ENCODE data around the gene TATDN3. TPM values are rescaled to one million over a fixed set of nuclear protein-coding genes. Genes with fewer than 3 reads are reported as not detected.
A peak's percentile ranks its signal among the peaks of the same experiment; 100 is the strongest.

Gene TATDN3
- total RNA-seq, 2 experiments from 2014 or later: 15.3 to 17.0 TPM

- Mint-ChIP-seq H3K4me1 (ENCODE audit: low read depth) (no peaks in the 10 kb centered on the region), H3K9me3 (ENCODE audit: insufficient read depth) (no peaks in the 10 kb centered on the region), H3K36me3 (ENCODE audit: low read depth) (peaks cover 18% of the 10 kb centered on the region), H3K4me3 (no peak overlapping the region), H3K27ac (no peak overlapping the region), H3K27me3 (ENCODE audit: low read depth) (no peaks in the 10 kb centered on the region)
- POLR2A ChIA-PET: no interaction called here
- CTCF ChIA-PET: no interaction called here
- no peak for DNase-seq
- ATAC-seq: no peak
These were observed 14.1 kb downstream of the TATDN3 start for GRCh38 chr1:212805767-212806166.

GRCh38 chr1:212814537-212815334, 23.0 kb downstream of the TATDN3 start:
- POLR2A ChIA-PET: no interaction called here
- DNase-seq: peak; percentile 30
- ATAC-seq: no peak
- CTCF ChIA-PET: interaction anchor here (0.6 to 2.0 kb wide), 17 partner anchors 9 to 308 kb away, joined by 3 to 9 read pairs (median 3); partner anchors contain the start of genes FLVCR1, NSL1, SPATA45 and TATDN3
- Mint-ChIP-seq H3K27ac (no peak overlapping the region), H3K36me3 (ENCODE audit: low read depth) (no peaks in the 10 kb centered on the region), H3K27me3 (ENCODE audit: low read depth) (no peaks in the 10 kb centered on the region), H3K4me3 (no peak overlapping the region), H3K4me1 (ENCODE audit: low read depth) (peaks cover 3% of the 10 kb centered on the region), H3K9me3 (ENCODE audit: insufficient read depth) (no peaks in the 10 kb centered on the region)

GRCh38 chr1:212816567-212817278, 25.0 kb downstream of the TATDN3 start:
- ATAC-seq (no peak), DNase-seq (no peak)
- Mint-ChIP-seq H3K4me3 (no peak overlapping the region), H3K27ac (no peak overlapping the region), H3K36me3 (ENCODE audit: low read depth) (no peaks in the 10 kb centered on the region), H3K27me3 (ENCODE audit: low read depth) (peaks cover 3% of the 10 kb centered on the region), H3K9me3 (ENCODE audit: insufficient read depth) (no peaks in the 10 kb centered on the region), H3K4me1 (ENCODE audit: low read depth) (peaks cover 4% of the 10 kb centered on the region)
- POLR2A ChIA-PET: interaction anchor here (0.5 kb wide), 1 partner anchor 355 kb away, joined by 8 read pairs; no protein-coding TSS in a partner anchor
- CTCF ChIA-PET: no interaction called here

DNA sequence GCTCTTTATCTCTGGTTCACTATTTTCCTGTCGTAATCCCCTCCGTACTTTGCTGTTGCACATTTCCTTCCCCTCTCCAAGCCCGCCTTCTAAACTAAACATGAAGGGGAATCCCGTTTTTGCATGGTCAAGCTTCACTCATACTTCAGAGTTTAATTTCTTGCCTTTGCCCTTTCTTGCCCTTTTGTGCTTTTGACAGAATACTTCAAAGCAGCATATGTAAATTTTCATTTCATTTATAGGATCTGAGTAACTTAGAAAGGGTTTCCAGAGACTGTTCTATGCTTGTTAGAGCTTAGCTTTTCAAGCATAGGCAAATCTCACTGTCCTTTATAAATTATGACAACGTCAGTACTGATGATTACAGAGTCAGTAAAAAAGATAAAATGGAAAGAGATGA, 28.0 kb downstream of the TATDN3 start:
- ATAC-seq (no peak), DNase-seq (no peak)
- ChIA-PET POLR2A (no interaction called here), CTCF (no interaction called here)
- H3K9me3 Mint-ChIP-seq (ENCODE audit: insufficient read depth): peaks cover 8% of the 10 kb centered on the region
- H3K4me3 Mint-ChIP-seq: no peak overlapping the region
- H3K4me1 Mint-ChIP-seq (ENCODE audit: low read depth): peaks cover 4% of the 10 kb centered on the region
- no peak overlapping the region for H3K27ac Mint-ChIP-seq
- peaks cover 3% of the 10 kb centered on the region for H3K27me3 Mint-ChIP-seq (ENCODE audit: low read depth)
- peaks cover 2% of the 10 kb centered on the region for H3K36me3 Mint-ChIP-seq (ENCODE audit: low read depth)

GRCh38 chr1:212820969-212821368, 29.3 kb downstream of the TATDN3 start:
- peaks cover 4% of the 10 kb centered on the region for H3K4me1 Mint-ChIP-seq (ENCODE audit: low read depth)
- no peak overlapping the region for H3K27ac Mint-ChIP-seq
- peaks cover 3% of the 10 kb centered on the region for H3K27me3 Mint-ChIP-seq (ENCODE audit: low read depth)
- DNase-seq: no peak
- peaks cover 2% of the 10 kb centered on the region for H3K36me3 Mint-ChIP-seq (ENCODE audit: low read depth)
- ChIA-PET CTCF (no interaction called here), POLR2A (no interaction called here)
- peaks cover 18% of the 10 kb centered on the region for H3K9me3 Mint-ChIP-seq (ENCODE audit: insufficient read depth)
- H3K4me3 Mint-ChIP-seq: no peak overlapping the region
- no peak for ATAC-seq

- Mint-ChIP-seq H3K4me3 (no peak overlapping the region), H3K4me1 (ENCODE audit: low read depth) (peaks cover 4% of the 10 kb centered on the region), H3K9me3 (ENCODE audit: insufficient read depth) (peaks cover 22% of the 10 kb centered on the region), H3K36me3 (ENCODE audit: low read depth) (peaks cover 2% of the 10 kb centered on the region), H3K27me3 (ENCODE audit: low read depth) (peaks cover 8% of the 10 kb centered on the region), H3K27ac (no peak overlapping the region)
- no peak for DNase-seq
- ChIA-PET CTCF (interaction anchor here (0.7 kb wide), 1 partner anchor 8 kb away, joined by 3 read pairs; no protein-coding TSS in a partner anchor), POLR2A (no interaction called here)
- ATAC-seq: no peak
These were observed 31.3 kb downstream of the TATDN3 start for GRCh38 chr1:212822956-212823355.

DNA sequence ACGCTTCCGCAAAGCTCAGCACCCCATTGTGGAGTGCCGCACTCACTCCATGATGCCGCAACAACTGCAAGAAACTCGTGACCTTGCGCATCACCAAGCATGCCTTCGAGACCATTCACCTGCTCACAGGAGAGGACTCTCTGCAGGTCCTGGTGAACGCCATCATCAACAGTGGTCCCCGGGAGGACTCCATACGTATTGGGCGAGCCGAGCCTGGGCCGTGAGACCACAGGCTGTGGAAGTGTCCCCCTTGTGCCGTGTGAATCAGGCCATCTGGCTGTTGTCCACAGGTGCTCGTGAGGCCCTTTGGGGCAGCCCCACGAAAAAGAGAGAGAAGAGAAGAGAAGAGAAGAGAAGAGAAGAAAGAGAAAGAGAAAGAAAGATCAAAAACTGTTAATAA, 32.5 kb downstream of the TATDN3 start:
- Mint-ChIP-seq H3K9me3 (ENCODE audit: insufficient read depth) (peaks cover 22% of the 10 kb centered on the region), H3K27me3 (ENCODE audit: low read depth) (peaks cover 8% of the 10 kb centered on the region), H3K27ac (no peak overlapping the region), H3K36me3 (ENCODE audit: low read depth) (peaks cover 2% of the 10 kb centered on the region), H3K4me1 (ENCODE audit: low read depth) (peaks cover 4% of the 10 kb centered on the region), H3K4me3 (no peak overlapping the region)
- DNase-seq (no peak), ATAC-seq (no peak)
- POLR2A ChIA-PET: no interaction called here
- CTCF ChIA-PET: no interaction called here

DNA sequence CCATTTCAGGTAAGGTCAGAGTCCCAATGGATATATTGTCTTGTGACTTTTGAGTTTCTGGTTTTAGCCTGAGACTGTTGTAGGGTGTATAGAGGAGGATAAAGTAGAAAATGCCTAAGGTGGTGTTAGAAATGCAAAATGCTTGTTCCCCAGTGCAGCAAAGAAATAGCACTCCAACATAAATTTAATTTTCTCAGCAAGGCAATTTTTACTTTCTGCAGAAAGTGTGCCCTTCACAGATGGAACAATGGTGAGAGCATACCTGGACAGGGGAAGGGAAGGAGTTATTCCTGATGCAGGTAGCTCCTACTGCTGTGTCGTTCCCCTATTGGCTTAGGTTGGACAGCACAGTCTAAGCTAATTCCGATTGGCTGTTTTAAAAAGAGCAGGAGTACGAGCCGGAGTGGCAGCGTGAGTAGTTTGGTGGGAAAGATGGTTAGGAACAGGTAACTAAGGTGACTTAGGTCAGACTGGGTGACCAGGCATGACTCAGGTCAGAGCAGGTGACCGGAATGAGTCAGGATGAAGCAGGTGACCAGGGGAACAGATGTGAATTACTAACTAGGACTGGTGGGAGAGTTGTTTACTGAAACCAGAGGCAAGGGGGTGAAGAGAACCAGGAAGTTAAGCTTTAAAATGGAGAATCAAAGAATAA, 34.2 kb downstream of the TATDN3 start:
- Mint-ChIP-seq H3K4me1 (ENCODE audit: low read depth) (no peaks in the 10 kb centered on the region), H3K36me3 (ENCODE audit: low read depth) (peaks cover 2% of the 10 kb centered on the region), H3K4me3 (no peak overlapping the region), H3K9me3 (ENCODE audit: insufficient read depth) (peaks cover 22% of the 10 kb centered on the region), H3K27ac (no peak overlapping the region), H3K27me3 (ENCODE audit: low read depth) (peaks cover 5% of the 10 kb centered on the region)
- ATAC-seq (no peak), DNase-seq (no peak)
- ChIA-PET POLR2A (no interaction called here), CTCF (no interaction called here)

- Mint-ChIP-seq H3K4me1 (ENCODE audit: low read depth) (no peaks in the 10 kb centered on the region), H3K36me3 (ENCODE audit: low read depth) (peaks cover 2% of the 10 kb centered on the region), H3K27ac (no peak overlapping the region), H3K9me3 (ENCODE audit: insufficient read depth) (peaks cover 22% of the 10 kb centered on the region), H3K4me3 (no peak overlapping the region), H3K27me3 (ENCODE audit: low read depth) (peaks cover 5% of the 10 kb centered on the region)
- ATAC-seq (no peak), DNase-seq (no peak)
- POLR2A ChIA-PET: no interaction called here
- CTCF ChIA-PET: interaction anchor here (1.0 kb wide), 1 partner anchor 12 kb away, joined by 5 read pairs; no protein-coding TSS in a partner anchor
These were observed 35.6 kb downstream of the TATDN3 start for GRCh38 chr1:212827171-212827776.

DNA sequence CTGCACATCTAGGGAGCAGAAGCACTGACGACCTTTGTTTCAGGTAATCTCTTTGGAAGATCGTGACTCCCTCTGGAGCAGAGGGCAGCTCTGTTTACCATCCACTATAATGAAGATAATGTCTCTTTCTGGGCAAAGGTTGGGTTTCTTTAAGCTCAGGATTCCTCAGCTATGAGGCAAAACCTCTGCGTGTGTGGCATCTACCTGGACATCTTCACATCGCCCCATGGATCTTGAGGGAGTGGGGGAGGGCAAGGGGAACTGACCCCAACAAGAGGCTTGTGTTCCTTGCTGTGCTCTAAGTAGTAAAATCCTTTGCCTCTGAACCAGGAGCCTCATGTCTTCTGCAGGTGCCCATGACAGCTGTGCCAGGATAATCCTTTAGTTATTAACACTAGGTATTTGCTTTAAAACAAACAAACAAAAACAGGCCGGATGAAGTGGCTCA, 36.2 kb downstream of the TATDN3 start:
- H3K4me1 Mint-ChIP-seq (ENCODE audit: low read depth): no peaks in the 10 kb centered on the region
- no peak for ATAC-seq
- H3K27ac Mint-ChIP-seq: no peak overlapping the region
- no peak overlapping the region for H3K4me3 Mint-ChIP-seq
- no peak for DNase-seq
- peaks cover 5% of the 10 kb centered on the region for H3K27me3 Mint-ChIP-seq (ENCODE audit: low read depth)
- CTCF ChIA-PET: interaction anchor here (1.0 kb wide), 1 partner anchor 13 kb away, joined by 5 read pairs; no protein-coding TSS in a partner anchor
- peaks cover 22% of the 10 kb centered on the region for H3K9me3 Mint-ChIP-seq (ENCODE audit: insufficient read depth)
- peaks cover 2% of the 10 kb centered on the region for H3K36me3 Mint-ChIP-seq (ENCODE audit: low read depth)
- POLR2A ChIA-PET: no interaction called here

GRCh38 chr1:212828395-212828794, 36.7 kb downstream of the TATDN3 start:
- ChIA-PET POLR2A (no interaction called here), CTCF (interaction anchor here (1.5 kb wide), 1 partner anchor 10 kb away, joined by 3 read pairs; no protein-coding TSS in a partner anchor)
- no peaks in the 10 kb centered on the region for H3K4me1 Mint-ChIP-seq (ENCODE audit: low read depth)
- ATAC-seq (no peak), DNase-seq (no peak)
- H3K9me3 Mint-ChIP-seq (ENCODE audit: insufficient read depth): peaks cover 22% of the 10 kb centered on the region
- H3K27me3 Mint-ChIP-seq (ENCODE audit: low read depth): peaks cover 5% of the 10 kb centered on the region
- no peak overlapping the region for H3K4me3 Mint-ChIP-seq
- H3K27ac Mint-ChIP-seq: no peak overlapping the region
- peaks cover 2% of the 10 kb centered on the region for H3K36me3 Mint-ChIP-seq (ENCODE audit: low read depth)

Data from activated CD8-positive, alpha-beta T cell treated with anti-CD3 and anti-CD28 coated beads, Interleukin-2, amount 10 ng/mL, durations not matched to agents 7 days and 5 days (primary cell).